PC-3 (cell line): ENCODE results near the gene PTTG2.
"Not testable (repeated sequence)": the region's sequence is repeated elsewhere in the genome, so short reads cannot be mapped to it uniquely, and the experiment has no call there.

ENCODE experiments used
- CTCF ChIP-seq: fragments of 300-600 bp; sonication (generic); conservative IDR thresholded peaks from 2 replicates; pipeline ENCODE4 v1.5.1; 2017; ENCODE audit warnings: antibody characterized with exemption, low read depth, mild to moderate bottlenecking, low read length
- EZH2 ChIP-seq: fragments of 300-600 bp; sonication (generic); IDR thresholded peaks from one replicate; pipeline ENCODE4 v1.6.1; 2017; ENCODE audit warnings: antibody characterized with exemption, mild to moderate bottlenecking, low read length; ENCODE audit not compliant: unreplicated experiment
- EZH2phosphoT487 ChIP-seq: fragments of 300-600 bp; sonication (generic); IDR thresholded peaks from 2 replicates; pipeline ENCODE4 v1.6.1; 2018; ENCODE audit warnings: mild to moderate bottlenecking, antibody characterized with exemption, low read length, borderline replicate concordance

GRCh38 chr4:37975321-37975822 lies 15.2 kb downstream of the PTTG2 start:
- TF ChIP-seq CTCF, EZH2, EZH2phosphoT487: not testable (repeated sequence)
